GM21529 (cell line): ENCODE data around the gene PLEKHG3.
"Not testable (repeated sequence)": the region's sequence is repeated elsewhere in the genome, so short reads cannot be mapped to it uniquely, and the experiment has no call there.

Experiments used
- ATAC-seq: cut with Tn5 transposase; IDR thresholded peaks from one replicate; pipeline ENCODE4 v1.9.1; 2021; ENCODE audit not compliant: unreplicated experiment

The PLEKHG3 gene

DNA sequence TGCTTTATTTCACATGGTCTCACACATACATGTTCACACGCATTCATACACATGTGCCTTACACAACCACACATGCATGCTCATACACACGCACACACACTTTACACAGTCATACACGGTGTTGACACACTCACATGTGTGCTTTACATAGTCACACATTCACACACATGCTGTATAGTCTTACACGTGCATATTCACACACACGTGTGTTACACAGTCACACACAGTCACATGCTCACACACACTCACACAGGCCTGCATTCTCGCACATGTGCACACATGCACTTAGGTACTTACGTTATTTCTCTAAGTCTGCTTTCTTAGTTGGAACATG is 18.0 kb upstream of the PLEKHG3 start:
- no peak for ATAC-seq

DNA sequence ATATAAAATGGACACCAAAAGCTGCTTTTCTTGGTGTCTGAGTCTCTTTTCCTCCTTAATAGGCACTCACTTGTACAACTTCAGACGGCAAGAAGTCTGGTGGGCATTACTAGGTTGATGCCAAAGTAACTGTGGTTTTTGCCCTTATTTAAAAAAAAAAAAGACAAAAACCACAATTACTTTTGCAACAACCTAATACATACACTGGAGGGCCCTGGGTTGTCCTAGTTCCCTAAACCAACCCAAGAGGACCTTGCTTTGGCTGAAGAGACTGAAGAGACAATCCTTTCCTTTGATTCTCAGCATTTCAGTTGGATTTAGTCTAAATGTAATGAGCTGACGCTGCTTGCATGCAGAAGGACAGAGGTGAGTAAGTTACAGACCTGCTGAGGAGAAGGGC is 16.2 kb upstream of the PLEKHG3 start:
- no peak for ATAC-seq

GRCh38 chr14:64688811-64689281 is 15.4 kb upstream of the PLEKHG3 start:
- ATAC-seq, result no peak

GRCh38 chr14:64689289-64689688 is 14.9 kb upstream of the PLEKHG3 start:
- ATAC-seq, result no peak

GRCh38 chr14:64690607-64691006 is 13.6 kb upstream of the PLEKHG3 start:
- ATAC-seq, result not testable (repeated sequence)

DNA sequence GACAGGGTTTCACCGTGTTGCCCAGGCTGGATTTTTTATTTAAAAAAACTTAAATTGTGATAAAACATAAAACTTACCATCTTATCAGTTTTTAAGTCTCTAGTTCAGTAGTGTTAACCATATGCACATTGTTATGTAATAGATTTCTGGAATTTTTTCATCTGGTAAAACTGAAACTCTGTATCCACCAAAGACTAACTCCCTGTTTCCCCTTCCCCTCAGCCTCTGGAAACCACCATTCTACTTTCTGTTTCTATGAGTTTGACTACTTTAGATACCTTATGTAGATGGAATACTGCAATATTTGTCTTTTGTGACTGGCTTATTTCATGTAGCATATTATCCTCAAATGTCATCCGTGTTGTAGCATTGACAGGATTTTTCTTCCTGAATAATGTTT is 12.8 kb upstream of the PLEKHG3 start:
- no peak for ATAC-seq

DNA sequence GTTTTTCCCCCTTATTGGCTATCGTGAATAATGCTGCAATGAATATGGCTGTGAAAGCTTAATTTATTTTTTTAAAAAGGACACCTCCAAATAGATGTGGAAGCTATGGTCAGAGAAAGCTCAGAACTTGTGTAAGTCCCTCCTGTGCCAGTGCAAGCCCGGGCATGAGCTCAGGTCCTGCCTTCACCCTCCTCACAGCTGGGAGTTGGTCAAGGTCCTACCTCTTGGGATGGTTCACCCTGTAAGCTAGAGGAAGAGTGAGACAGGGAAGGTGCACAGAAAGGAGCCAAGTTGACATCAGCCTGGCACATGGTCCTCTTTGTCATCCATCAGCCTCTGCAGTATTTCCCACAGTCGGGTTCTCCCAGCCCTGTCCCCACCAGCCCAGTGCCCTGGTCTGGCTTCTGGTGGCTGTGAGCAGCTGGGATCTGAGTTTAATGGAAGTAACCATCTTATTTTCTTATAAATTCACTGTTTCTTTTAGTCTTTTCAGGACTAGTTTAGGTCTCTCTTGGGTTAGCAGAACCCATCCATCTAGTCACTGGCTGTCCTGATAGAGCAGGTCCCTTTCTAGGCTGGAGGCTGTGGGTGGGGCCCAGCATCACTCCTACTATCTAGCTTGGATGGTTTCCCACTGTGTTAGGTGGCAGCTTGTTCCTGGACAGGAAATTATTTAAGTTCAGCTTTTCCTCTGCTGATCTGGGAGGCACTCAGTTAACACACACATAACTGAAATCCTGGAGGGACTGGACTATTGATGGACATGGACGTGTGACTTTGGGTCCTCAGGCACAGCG is 11.8 kb upstream of the PLEKHG3 start:
- ATAC-seq, result no peak

DNA sequence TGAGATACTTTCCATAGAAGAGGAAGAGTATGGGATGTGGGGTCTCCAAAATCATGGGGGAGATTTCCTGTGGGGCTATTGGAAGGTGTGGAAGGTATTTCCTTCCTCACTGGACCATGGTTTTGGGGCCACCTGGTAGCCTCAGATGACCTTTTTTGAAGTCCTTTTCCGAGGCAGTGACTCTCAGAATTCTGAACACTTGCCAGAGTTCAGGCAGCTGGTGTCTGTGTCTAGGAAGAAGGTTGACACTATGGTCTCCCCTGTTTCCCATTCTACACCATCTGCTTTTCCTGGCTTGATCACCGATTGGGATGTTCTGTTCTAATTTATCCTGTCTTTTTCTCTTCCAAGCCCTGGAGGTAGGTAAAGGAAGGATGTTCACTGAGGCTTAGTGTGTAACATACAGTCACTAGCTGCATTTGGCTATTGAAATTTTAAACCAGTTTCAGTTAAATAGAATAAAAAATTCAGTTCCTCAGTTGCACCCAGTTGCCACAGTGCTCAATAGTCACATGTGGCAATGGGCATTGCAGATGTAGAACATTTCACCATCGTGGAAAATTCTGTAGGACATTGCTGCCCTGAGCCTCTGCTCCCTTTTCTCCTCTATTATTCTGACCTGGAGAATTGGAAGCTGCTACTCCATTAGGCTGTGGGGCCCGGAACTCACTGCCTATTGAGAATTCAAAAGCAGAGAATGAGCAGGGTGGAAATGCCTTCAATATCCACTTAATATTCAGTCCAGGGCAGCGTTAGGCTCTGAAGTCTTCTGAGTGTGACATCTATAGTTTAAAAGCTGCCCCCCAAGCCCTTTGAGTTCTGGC is 11.0 kb upstream of the PLEKHG3 start:
- ATAC-seq, result no peak

GRCh38 chr14:64693810-64694165 is 10.4 kb upstream of the PLEKHG3 start:
- no peak for ATAC-seq

GRCh38 chr14:64695071-64695470 is 9.2 kb upstream of the PLEKHG3 start:
- ATAC-seq, result no peak

DNA sequence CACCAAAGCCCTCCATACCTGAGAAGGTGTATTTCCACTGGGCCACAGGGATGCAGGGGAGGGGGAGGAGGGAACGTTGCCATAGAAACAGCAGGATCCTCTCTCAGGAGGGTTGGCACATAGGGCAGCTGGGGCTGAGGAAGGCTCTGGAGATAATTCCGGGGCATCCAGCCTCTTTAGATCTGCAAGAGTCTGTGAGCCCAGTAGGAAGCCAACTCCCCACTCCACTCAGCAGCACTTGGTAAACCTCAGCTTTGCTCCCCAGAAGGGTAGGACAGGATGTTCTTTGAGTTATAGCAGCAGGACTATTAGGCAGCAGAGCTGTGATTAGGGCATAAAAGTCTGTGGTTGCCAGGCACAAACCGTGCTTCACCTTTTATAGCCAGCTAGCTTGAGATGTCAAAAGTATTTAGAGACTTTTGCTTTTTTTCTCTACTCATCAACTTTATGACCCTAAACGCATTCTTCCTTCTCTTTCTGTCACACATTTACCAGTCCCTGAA is 7.8 kb upstream of the PLEKHG3 start:
- no peak for ATAC-seq

DNA sequence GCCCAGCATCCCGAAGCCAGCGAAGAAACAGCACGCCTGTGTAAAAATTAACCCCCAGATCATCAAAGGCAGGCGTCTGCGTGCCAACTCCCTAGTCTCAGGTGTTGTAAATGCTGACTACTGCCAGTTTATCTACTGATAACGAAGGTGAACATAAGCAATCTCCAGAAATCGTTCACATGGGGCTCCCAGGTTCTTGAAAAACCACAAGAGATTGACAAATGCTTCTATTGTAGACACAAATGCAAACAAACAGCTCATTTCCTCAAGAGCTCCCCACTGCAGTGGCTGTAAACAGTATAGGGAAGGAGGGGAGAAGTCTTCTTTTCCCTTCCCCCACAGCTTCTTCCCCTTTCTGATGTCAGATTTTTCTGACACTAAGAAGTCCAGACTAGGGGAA is 5.3 kb upstream of the PLEKHG3 start:
- no peak for ATAC-seq

- no peak for ATAC-seq
These were observed 3.9 kb upstream of the PLEKHG3 start for GRCh38 chr14:64700290-64700689.

GRCh38 chr14:64700894-64701293 is 3.3 kb upstream of the PLEKHG3 start:
- no peak for ATAC-seq

DNA sequence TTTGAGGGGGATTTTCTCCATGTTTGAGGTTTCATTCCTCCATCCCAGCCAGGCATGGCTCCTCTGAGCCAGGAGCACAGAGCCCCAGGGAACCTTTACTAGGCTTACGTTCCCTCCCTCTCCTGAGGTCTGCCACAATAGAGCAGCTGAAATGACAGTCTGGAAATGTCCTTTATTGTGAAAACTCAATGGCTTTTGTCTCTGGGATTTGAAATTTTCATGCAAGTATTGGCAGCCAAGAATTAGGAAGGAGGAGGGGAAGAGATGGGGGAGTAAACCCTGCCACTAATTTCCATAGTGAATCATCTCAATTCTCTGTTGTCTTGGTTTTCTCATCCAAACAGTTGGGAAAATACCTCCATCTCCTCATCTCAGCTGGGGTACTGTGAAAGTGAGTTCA is 2.6 kb upstream of the PLEKHG3 start:
- no peak for ATAC-seq

DNA sequence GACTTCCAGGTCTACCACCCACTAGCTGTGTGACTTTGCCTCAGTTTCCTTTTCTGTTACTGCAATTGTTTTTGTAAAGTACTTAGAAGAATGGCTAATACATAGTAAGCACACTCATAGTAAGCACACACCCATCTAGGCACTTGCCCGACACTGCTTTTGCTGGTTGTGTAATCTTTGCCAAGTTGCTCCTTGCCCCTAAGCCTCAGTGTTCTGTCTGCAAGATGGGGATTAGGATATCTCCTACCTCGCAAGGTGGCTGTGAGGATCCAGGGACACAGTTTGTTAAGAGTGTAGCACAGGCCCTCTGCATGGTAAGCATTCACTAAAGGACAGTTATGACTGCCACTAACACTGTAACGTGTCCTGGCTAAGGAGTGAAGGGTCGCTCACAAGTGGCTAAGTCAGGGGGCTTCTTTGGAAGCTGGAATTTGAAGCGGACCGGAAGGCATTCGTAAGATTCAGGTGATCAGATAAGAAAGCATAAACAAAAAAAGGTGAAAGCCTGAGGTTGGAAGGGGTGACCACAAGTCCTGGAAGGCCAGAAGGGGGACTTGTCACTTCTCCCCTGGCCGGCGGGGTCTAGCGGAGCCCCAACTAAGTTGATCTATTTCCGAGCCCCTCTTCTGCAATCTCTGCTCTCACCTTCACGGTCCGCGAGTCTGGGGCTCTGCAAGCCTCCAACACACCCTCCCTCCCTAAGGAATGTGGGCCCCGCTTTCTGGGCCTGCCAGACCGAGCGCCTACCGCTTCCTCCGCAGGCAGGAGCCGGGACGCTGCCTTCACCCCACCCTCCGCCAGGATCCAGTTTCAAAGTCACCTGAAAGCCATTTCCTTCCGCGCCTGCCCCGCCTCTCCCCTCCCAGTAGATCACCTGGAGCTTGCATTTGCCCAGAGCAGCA is 1.5 kb upstream of the PLEKHG3 start:
- ATAC-seq, result no peak

- ATAC-seq, result no peak
These were observed 655 bp upstream of the PLEKHG3 start for GRCh38 chr14:64703395-64704142.

- ATAC-seq, result no peak
These were observed 638 bp downstream of the PLEKHG3 start for GRCh38 chr14:64704743-64705380.

- ATAC-seq, result no peak
These were observed 1.3 kb downstream of the PLEKHG3 start for GRCh38 chr14:64705381-64706118.
